Endothelial cell of umbilical vein (primary cell): ENCODE data around the gene NCAPG2. TPM values are rescaled to one million over a fixed set of nuclear protein-coding genes. Genes with fewer than 3 reads are reported as not detected.

ENCODE experiments used
- BruUV-seq: library from RNA; stranded (reverse); fragments of 400-500 nt; replicated peaks from 2 replicates; lab custom pipeline; 2021; lab: Mats Ljungman, UMichigan
- CTCF ChIA-PET: fragments of 300-600, 350-600 bp; sonication (Branson Sonifier 250); formaldehyde crosslinking; loops from one replicate; lab custom pipeline; 2021; ENCODE audit warnings: antibody characterized with exemption, inconsistent platforms; lab: Charles Lee
- POLR2A ChIA-PET: fragments of 300-600, 350-600 bp; sonication (Branson Sonifier 250); formaldehyde crosslinking; loops from one replicate; lab custom pipeline; 2021; ENCODE audit warnings: antibody characterized with exemption, inconsistent platforms; lab: Charles Lee
- DNase-seq: peaks from one replicate; pipeline ENCODE4 v3.0.0-alpha.2; 2011; ENCODE audit warnings: low read depth, low spot score
- FAIRE-seq: peaks from 2 replicates; lab custom pipeline; 2011; peaks lifted over from hg19 to GRCh38; lab: Jason Lieb, UNC
- H2AFZ ChIP-seq: 2 replicates; pipeline ENCODE4 v1.6.0; 2012; ENCODE audit warnings: low read depth, low read length, control low read depth, inconsistent platforms
- H3K27ac ChIP-seq: 2 replicates; pipeline ENCODE4 v1.5.1; 2011; ENCODE audit warnings: low read depth, mild to moderate bottlenecking, control low read depth, low read length, moderate library complexity; ENCODE audit not compliant: insufficient read depth
- H3K27me3 ChIP-seq, 2 experiments: 2 replicates each; pipeline versions ENCODE4 v1.6.0 to v1.6.1; 2011; ENCODE audit warnings: low read length in 2 of 2, mixed read lengths in 1 of 2; ENCODE audit not compliant: control insufficient read depth in 2 of 2, insufficient read depth in 2 of 2
- H3K36me3 ChIP-seq, 2 experiments: 2 replicates in 1 of 2; 3 replicates in 1 of 2; pipeline ENCODE4 v1.5.1; 2011; ENCODE audit warnings: low read length in 2 of 2, mild to moderate bottlenecking in 1 of 2, moderate library complexity in 1 of 2; ENCODE audit not compliant: control insufficient read depth in 2 of 2, insufficient read depth in 2 of 2; ENCODE audit errors: extremely low read depth in 1 of 2
- H3K4me1 ChIP-seq: 3 replicates; pipeline ENCODE4 v1.5.1; 2011; ENCODE audit warnings: mild to moderate bottlenecking, low read length; ENCODE audit not compliant: control insufficient read depth, insufficient read depth; ENCODE audit errors: extremely low read depth
- H3K4me2 ChIP-seq: 2 replicates; pipeline ENCODE4 v1.6.1; 2011; ENCODE audit warnings: low read length, control low read depth, mixed read lengths; ENCODE audit not compliant: insufficient read depth
- H3K4me3 ChIP-seq, 3 experiments: fragments of 200-600 bp in 1 of 3; sonication (generic), shearing (Covaris generic) in 1 of 3; replicated peaks in 1 of 3; 2 replicates each; pipeline ENCODE4 v1.5.1; 2011 to 2016; ENCODE audit warnings: control low read depth in 3 of 3, low read length in 3 of 3, mild to moderate bottlenecking in 2 of 3, inconsistent platforms in 1 of 3, low read depth in 1 of 3, moderate library complexity in 1 of 3; ENCODE audit not compliant: insufficient read depth in 1 of 3
- H3K79me2 ChIP-seq: 2 replicates; pipeline ENCODE4 v1.6.0; 2012; ENCODE audit warnings: low read length, inconsistent platforms; ENCODE audit not compliant: control insufficient read depth, insufficient read depth
- H3K9ac ChIP-seq: replicated peaks from 2 replicates; pipeline ENCODE3; 2011; ENCODE audit warnings: low read length, control low read depth; ENCODE audit not compliant: insufficient read depth; ENCODE audit errors: extremely low read depth
- H3K9me1 ChIP-seq: replicated peaks from 3 replicates; pipeline ENCODE4 v1.6.0; 2011; ENCODE audit warnings: mild to moderate bottlenecking, low read length; ENCODE audit not compliant: control insufficient read depth, insufficient read depth; ENCODE audit errors: extremely low read depth
- H3K9me3 ChIP-seq: replicated peaks from 2 replicates; pipeline ENCODE4 v1.5.1; 2012; ENCODE audit warnings: low read length, inconsistent platforms; ENCODE audit not compliant: control insufficient read depth, insufficient read depth
- H4K20me1 ChIP-seq: replicated peaks from 2 replicates; pipeline ENCODE3; 2011; ENCODE audit warnings: mild to moderate bottlenecking, low read length; ENCODE audit not compliant: control insufficient read depth, insufficient read depth; ENCODE audit errors: extremely low read depth
- EZH2 ChIP-seq: IDR thresholded peaks from 2 replicates; pipeline ENCODE4 v1.6.1; 2012; ENCODE audit warnings: borderline replicate concordance, low read depth, mild to moderate bottlenecking, moderate library complexity, low read length, inconsistent platforms; ENCODE audit not compliant: severe bottlenecking
- FOS ChIP-seq: IDR thresholded peaks from 2 replicates; pipeline ENCODE4 v1.6.1; 2011; ENCODE audit warnings: mild to moderate bottlenecking, low read length, moderate library complexity, borderline replicate concordance; ENCODE audit not compliant: insufficient read depth
- GATA2 ChIP-seq: IDR thresholded peaks from 2 replicates; pipeline ENCODE4 v1.7.0; 2011; ENCODE audit warnings: low read depth, mild to moderate bottlenecking, moderate library complexity, mixed read lengths, low read length; ENCODE audit not compliant: insufficient read length, insufficient read depth
- JUN ChIP-seq: IDR thresholded peaks from 2 replicates; pipeline ENCODE4 v1.6.1; 2011; ENCODE audit warnings: borderline replicate concordance, low read depth; ENCODE audit not compliant: insufficient read length, insufficient read depth
- MAX ChIP-seq: IDR thresholded peaks from 2 replicates; pipeline ENCODE4 v1.6.1; 2011; ENCODE audit not compliant: insufficient read depth, insufficient read length
- MYC ChIP-seq: IDR thresholded peaks from one replicate; pipeline ENCODE4 v1.6.1; 2011; ENCODE audit warnings: mild to moderate bottlenecking, low read depth, low read length
- POLR2A ChIP-seq: IDR thresholded peaks from 2 replicates; pipeline ENCODE4 v1.6.1; 2012; ENCODE audit warnings: low read depth, mild to moderate bottlenecking, control low read depth, low read length
- dilution Hi-C: fragments of 300-500 bp; cut with MboI; formaldehyde crosslinking; loops from one replicate; pipeline ENCODE4 v1.15.0; 2019; ENCODE audit warnings: low sequenced_read_pairs; ENCODE audit not compliant: extremely low pct_ligation_motif_present
- intact Hi-C: fragments of 100-400 bp; cut with micrococcal nuclease; formaldehyde crosslinking; loops from one replicate; pipeline ENCODE4 v1.10.0; 2022
- polyA plus RNA-seq, 4 experiments: library from polyadenylated mRNA; depleted of rRNA in 3 of 4; stranded (reverse) in 3 of 4; unstranded in 1 of 4; fragments of >200 nt; gene quantifications; 2 replicates each; pipeline versions ENCODE4 v1.2.1 to v1.2.3, GENCODE V29; 2011 to 2012; ENCODE audit warnings: missing spikeins in 1 of 4
- total RNA-seq: library from RNA; stranded (reverse); gene quantifications from 2 replicates; pipeline ENCODE4 v1.2.3, GENCODE V29; 2021

The NCAPG2 gene
- total and polyA plus RNA-seq, 2 donors (not counting 3 experiments of a cell fraction or from before 2014, with no cell fraction given), result 19.2 to 62.3 TPM

GRCh38 chr7:158748335-158748734 is 43.7 kb upstream of the NCAPG2 start:
- DNase-seq, result no peak
- H4K20me1 ChIP-seq, result no peaks in the 10 kb centered on the region
- H3K9me3 ChIP-seq, result no peaks in the 10 kb centered on the region
- H3K27ac ChIP-seq, result no peak overlapping the region
- dilution Hi-C loops, result no loop called here
- ChIA-PET CTCF (interaction anchor here (1.1 kb wide), 1 partner anchor 52 kb away, joined by 4 read pairs; no protein-coding TSS in a partner anchor), POLR2A (no interaction called here)
- BruUV-seq, result no TSS peak
- H3K9ac ChIP-seq, result no peak overlapping the region
- H3K4me1 ChIP-seq, result no peaks in the 10 kb centered on the region
- H3K36me3 ChIP-seq, result peaks cover 0 to 3% of the 10 kb centered on the region in 2 experiments
- H2AFZ ChIP-seq, result no peak overlapping the region
- no peaks in the 10 kb centered on the region for H3K27me3 ChIP-seq
- H3K4me3 ChIP-seq, result no peak overlapping the region
- H3K4me2 ChIP-seq, result no peak overlapping the region
- H3K9me1 ChIP-seq, result no peaks in the 10 kb centered on the region
- FAIRE-seq, result no peak
- intact Hi-C loops, result no loop called here
- TF ChIP-seq MAX (no peak), JUN (no peak), POLR2A (no peak), FOS (no peak), EZH2 (no peak), MYC (no peak), GATA2 (no peak)
- H3K79me2 ChIP-seq, result no peaks in the 10 kb centered on the region

GRCh38 chr7:158747408-158747807 is 42.8 kb upstream of the NCAPG2 start:
- H3K4me2 ChIP-seq, result no peak overlapping the region
- no peaks in the 10 kb centered on the region for H3K9me1 ChIP-seq
- ChIA-PET POLR2A (no interaction called here), CTCF (interaction anchor here (1.1 kb wide), 1 partner anchor 51 kb away, joined by 4 read pairs; no protein-coding TSS in a partner anchor)
- no peaks in the 10 kb centered on the region for H3K4me1 ChIP-seq
- H3K9ac ChIP-seq, result no peak overlapping the region
- intact Hi-C loops, result no loop called here
- no peak for DNase-seq
- no peak overlapping the region for H3K27ac ChIP-seq
- dilution Hi-C loops, result no loop called here
- H2AFZ ChIP-seq, result no peak overlapping the region
- no peaks in the 10 kb centered on the region for H3K79me2 ChIP-seq
- no peak for TF ChIP-seq JUN
- no TSS peak for BruUV-seq
- no peak for FAIRE-seq
- H3K4me3 ChIP-seq, result no peak overlapping the region
- no peaks in the 10 kb centered on the region for H3K9me3 ChIP-seq
- no peaks in the 10 kb centered on the region for H4K20me1 ChIP-seq
- no peaks in the 10 kb centered on the region for H3K27me3 ChIP-seq
- peaks cover 0 to 8% of the 10 kb centered on the region in 2 experiments for H3K36me3 ChIP-seq
